ENCODE data around the gene XYLT2.

GRCh38 chr17:50382931-50383330 lies 37.0 kb downstream of the XYLT2 start:
- TF ChIP-seq, protein P1, sequence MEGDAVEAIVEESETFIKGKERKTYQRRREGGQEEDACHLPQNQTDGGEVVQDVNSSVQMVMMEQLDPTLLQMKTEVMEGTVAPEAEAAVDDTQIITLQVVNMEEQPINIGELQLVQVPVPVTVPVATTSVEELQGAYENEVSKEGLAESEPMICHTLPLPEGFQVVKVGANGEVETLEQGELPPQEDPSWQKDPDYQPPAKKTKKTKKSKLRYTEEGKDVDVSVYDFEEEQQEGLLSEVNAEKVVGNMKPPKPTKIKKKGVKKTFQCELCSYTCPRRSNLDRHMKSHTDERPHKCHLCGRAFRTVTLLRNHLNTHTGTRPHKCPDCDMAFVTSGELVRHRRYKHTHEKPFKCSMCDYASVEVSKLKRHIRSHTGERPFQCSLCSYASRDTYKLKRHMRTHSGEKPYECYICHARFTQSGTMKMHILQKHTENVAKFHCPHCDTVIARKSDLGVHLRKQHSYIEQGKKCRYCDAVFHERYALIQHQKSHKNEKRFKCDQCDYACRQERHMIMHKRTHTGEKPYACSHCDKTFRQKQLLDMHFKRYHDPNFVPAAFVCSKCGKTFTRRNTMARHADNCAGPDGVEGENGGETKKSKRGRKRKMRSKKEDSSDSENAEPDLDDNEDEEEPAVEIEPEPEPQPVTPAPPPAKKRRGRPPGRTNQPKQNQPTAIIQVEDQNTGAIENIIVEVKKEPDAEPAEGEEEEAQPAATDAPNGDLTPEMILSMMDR (conservative IDR thresholded peaks at IDR 0.05; ENCODE audit: low read length): no peak
- no peak for TF ChIP-seq EZH2phosphoT487 (IDR thresholded peaks at IDR 0.05; ENCODE audit: borderline replicate concordance)

Data from Loucy (cell line).